ENCODE measurements around the gene C1orf159. TPM values are rescaled to one million over a fixed set of nuclear protein-coding genes. Genes with fewer than 3 reads are reported as not detected.

C1orf159 gene
- total and polyA plus RNA-seq, 2 experiments from 2014 or later, result 9.6 to 21.5 TPM

DNA sequence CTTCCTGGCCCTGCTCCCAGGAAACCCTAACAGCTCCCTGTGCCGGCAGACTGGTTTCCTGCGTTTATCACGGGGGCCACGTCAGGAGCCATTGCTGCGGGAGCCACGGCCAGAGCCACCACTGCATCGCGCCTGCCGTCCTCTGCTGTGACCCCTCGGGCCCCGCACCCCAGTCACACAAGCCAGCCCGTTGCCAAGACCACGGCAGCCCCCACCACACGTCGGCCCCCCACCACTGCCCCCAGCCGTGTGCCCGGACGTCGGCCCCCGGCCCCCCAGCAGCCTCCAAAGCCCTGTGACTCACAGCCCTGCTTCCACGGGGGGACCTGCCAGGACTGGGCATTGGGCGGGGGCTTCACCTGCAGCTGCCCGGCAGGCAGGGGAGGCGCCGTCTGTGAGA lies 67.9 kb downstream of the C1orf159 start:
- no peak overlapping the region for H3K4me2 ChIP-seq
- H3K27me3 ChIP-seq (ENCODE audit: insufficient read depth), result no peaks in the 10 kb centered on the region
- DNase-seq (ENCODE audit: low spot score), result no peak
- no peaks in the 10 kb centered on the region for H3K4me1 ChIP-seq (ENCODE audit: insufficient read depth)
- no peak for ATAC-seq
- H3F3A ChIP-seq (replicated peaks; ENCODE audit: low read depth), result 0 out of 2 replicates have a peak, but pooled peaks cover 13% of the 10 kb centered on the region
- no peak overlapping the region for H3K4me3 ChIP-seq
- no peak for TF ChIP-seq EZH2 (IDR thresholded peaks at IDR 0.05; ENCODE audit: low read depth, unreplicated experiment)
- TF ChIP-seq ZNF462 (CRISPR knock-in tag; IDR thresholded peaks at IDR 0.05), result no peak
- no peak for TF ChIP-seq NANOG (IDR thresholded peaks at IDR 0.05; ENCODE audit: borderline replicate concordance)
- no peak for TF ChIP-seq STAT1 (IDR thresholded peaks at IDR 0.05; ENCODE audit: unreplicated experiment)
- H4K20me1 ChIP-seq (replicated peaks; ENCODE audit: insufficient read depth), result peaks cover under 1% of the 10 kb centered on the region; the same call in 1 of the 2 replicates
- Mint-ChIP-seq H3K4me1 (no peaks in the 10 kb centered on the region), H3K27me3 (ENCODE audit: insufficient read depth, low read depth, poor library complexity) (peaks cover 8% of the 10 kb centered on the region), H3K36me3 (ENCODE audit: low read depth) (peaks cover 30% of the 10 kb centered on the region), H3K4me3 (no peak overlapping the region), H3K9me3 (peaks cover 2% of the 10 kb centered on the region; the same call in 1 of the 3 replicates), H3K27ac (no peak overlapping the region)
- no peak overlapping the region for H3K27ac ChIP-seq (ENCODE audit: low read depth)
- no peak overlapping the region for H2AFZ ChIP-seq
- no peaks in the 10 kb centered on the region for H3K9me2 ChIP-seq (ENCODE audit: insufficient read depth)
- H3K36me3 ChIP-seq (ENCODE audit: insufficient read depth), result peaks cover 4% of the 10 kb centered on the region; the same call in 1 of the 2 replicates
- no peaks in the 10 kb centered on the region for H3K79me2 ChIP-seq (replicated peaks; ENCODE audit: insufficient read depth)

DNA sequence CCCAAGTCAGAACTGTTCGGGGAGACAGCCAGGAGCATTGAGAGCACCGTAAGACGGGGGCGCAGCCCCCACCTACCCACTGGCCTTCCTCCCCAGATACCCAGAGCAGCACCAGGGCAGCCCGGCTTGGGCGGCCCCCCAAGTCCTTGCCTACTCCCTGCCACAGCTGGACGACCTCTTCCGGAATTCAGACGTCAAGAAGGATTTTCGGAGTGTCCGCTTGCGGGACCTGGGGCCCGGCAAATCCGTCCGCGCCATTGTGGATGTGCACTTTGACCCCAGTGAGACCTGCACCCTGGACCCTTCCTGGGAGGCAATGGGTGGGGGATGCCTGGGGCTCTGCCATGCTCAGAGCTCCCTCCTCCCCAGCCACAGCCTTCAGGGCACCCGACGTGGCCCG lies 68.5 kb downstream of the C1orf159 start:
- H3K9me3 Mint-ChIP-seq, result peaks cover 2% of the 10 kb centered on the region; the same call in 1 of the 3 replicates
- Histone ChIP-seq H3K9me2 (ENCODE audit: insufficient read depth) (no peaks in the 10 kb centered on the region), H3K27ac (ENCODE audit: low read depth) (no peak overlapping the region), H3F3A (replicated peaks; ENCODE audit: low read depth) (0 out of 2 replicates have a peak, but pooled peaks cover 9% of the 10 kb centered on the region), H3K79me2 (replicated peaks; ENCODE audit: insufficient read depth) (no peaks in the 10 kb centered on the region), H3K4me2 (no peak overlapping the region), H4K20me1 (replicated peaks; ENCODE audit: insufficient read depth) (peaks cover 4% of the 10 kb centered on the region; the same call in 1 of the 2 replicates), H2AFZ (no peak overlapping the region), H3K4me3 (no peak overlapping the region), H3K36me3 (ENCODE audit: insufficient read depth) (peaks cover 4% of the 10 kb centered on the region; the same call in 1 of the 2 replicates), H3K27me3 (ENCODE audit: insufficient read depth) (no peaks in the 10 kb centered on the region), H3K4me1 (ENCODE audit: insufficient read depth) (no peaks in the 10 kb centered on the region)
- no peak for ATAC-seq
- no peak for DNase-seq (ENCODE audit: low spot score)
- no peak overlapping the region for H3K4me3 Mint-ChIP-seq
- no peak for TF ChIP-seq JUNB (IDR thresholded peaks at IDR 0.05; ENCODE audit: unreplicated experiment)
- no peak for TF ChIP-seq EZH2 (IDR thresholded peaks at IDR 0.05; ENCODE audit: low read depth, unreplicated experiment)
- TF ChIP-seq CTCF (conservative IDR thresholded peaks at IDR 0.05; ENCODE audit: low read depth in 2 of 2), result no peak
- no peak for TF ChIP-seq STAT1 (IDR thresholded peaks at IDR 0.05; ENCODE audit: unreplicated experiment)
- TF ChIP-seq EZH2phosphoT487 (IDR thresholded peaks at IDR 0.05; ENCODE audit: unreplicated experiment), result no peak
- no peak for TF ChIP-seq CREB1 (CRISPR knock-in tag; IDR thresholded peaks at IDR 0.05; ENCODE audit: low read depth)
- no peak for TF ChIP-seq NANOG (IDR thresholded peaks at IDR 0.05; ENCODE audit: borderline replicate concordance)
- TF ChIP-seq ZNF114 (CRISPR knock-in tag; IDR thresholded peaks at IDR 0.05), result no peak
- TF ChIP-seq ZNF331 (CRISPR knock-in tag; IDR thresholded peaks at IDR 0.05; ENCODE audit: low read depth), result no peak
- TF ChIP-seq POLR2AphosphoS5 (IDR thresholded peaks at IDR 0.05; ENCODE audit: low read depth), result no peak
- no peaks in the 10 kb centered on the region for H3K4me1 Mint-ChIP-seq
- peaks cover 10% of the 10 kb centered on the region for H3K27me3 Mint-ChIP-seq (ENCODE audit: insufficient read depth, low read depth, poor library complexity)
- peaks cover 25% of the 10 kb centered on the region for H3K36me3 Mint-ChIP-seq (ENCODE audit: low read depth)
- no peak overlapping the region for H3K27ac Mint-ChIP-seq
